Esophagus squamous epithelium (tissue), 4 donors: ENCODE results near the gene USP27X.

ENCODE experiments used
- POLR2A ChIP-seq, 4 donors: fragments of 450-650 bp; IDR thresholded peaks; one replicate each; pipeline ENCODE4 v1.6.1; 2017; ENCODE audit warnings: antibody characterized with exemption in 4 of 4, mild to moderate bottlenecking in 4 of 4, moderate library complexity in 3 of 4
- TF ChIP-seq, protein P1 (sequence below), 6 experiments: fragments of 450-650 bp in 4 of 6; fragments of 200-600 bp in 2 of 6; sonication (generic) in 2 of 6; IDR thresholded peaks; one replicate each; pipeline ENCODE4 v1.5.1; 2016 to 2019; ENCODE audit warnings: antibody characterized with exemption in 6 of 6, mild to moderate bottlenecking in 4 of 6, moderate library complexity in 4 of 6

DNA sequence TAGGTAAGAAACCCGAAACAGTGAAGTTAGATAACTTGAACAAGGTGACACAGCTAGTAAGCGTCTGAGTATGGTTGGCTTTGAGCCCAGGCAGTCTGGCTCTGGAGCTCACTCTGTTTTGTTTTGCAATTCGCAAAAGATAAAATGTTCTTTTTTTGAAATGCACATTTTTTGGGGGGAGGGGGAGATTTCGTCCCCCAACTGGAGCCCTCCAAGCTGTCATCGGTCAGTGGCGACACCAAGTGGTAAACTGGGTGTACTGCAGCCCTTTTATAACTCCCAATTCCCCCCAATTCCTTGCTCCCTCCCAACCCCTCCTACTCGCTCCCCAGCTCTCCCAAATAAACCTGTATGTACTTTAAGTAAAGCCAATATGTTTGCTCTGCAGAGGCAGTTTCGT is 40.3 kb downstream of the USP27X start:
- TF ChIP-seq, protein P1, sequence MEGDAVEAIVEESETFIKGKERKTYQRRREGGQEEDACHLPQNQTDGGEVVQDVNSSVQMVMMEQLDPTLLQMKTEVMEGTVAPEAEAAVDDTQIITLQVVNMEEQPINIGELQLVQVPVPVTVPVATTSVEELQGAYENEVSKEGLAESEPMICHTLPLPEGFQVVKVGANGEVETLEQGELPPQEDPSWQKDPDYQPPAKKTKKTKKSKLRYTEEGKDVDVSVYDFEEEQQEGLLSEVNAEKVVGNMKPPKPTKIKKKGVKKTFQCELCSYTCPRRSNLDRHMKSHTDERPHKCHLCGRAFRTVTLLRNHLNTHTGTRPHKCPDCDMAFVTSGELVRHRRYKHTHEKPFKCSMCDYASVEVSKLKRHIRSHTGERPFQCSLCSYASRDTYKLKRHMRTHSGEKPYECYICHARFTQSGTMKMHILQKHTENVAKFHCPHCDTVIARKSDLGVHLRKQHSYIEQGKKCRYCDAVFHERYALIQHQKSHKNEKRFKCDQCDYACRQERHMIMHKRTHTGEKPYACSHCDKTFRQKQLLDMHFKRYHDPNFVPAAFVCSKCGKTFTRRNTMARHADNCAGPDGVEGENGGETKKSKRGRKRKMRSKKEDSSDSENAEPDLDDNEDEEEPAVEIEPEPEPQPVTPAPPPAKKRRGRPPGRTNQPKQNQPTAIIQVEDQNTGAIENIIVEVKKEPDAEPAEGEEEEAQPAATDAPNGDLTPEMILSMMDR (IDR thresholded peaks at IDR 0.05), result peak; percentile 50 to 81 (median 56)
- TF ChIP-seq POLR2A (IDR thresholded peaks at IDR 0.05), result no peak
